Activated naive CD4-positive, alpha-beta T cell treated with anti-CD3 and anti-CD28 coated beads, Interleukin-2, amount 50 U/mL, for 24 hours (primary cell): Measurements from ENCODE around the gene ITGB2.
A peak's percentile ranks its signal among the peaks of the same experiment; 100 is the strongest.

Experiments used
- H3K27ac Mint-ChIP-seq: one replicate; pipeline ENCODE4 v1.8.0; 2021; ENCODE audit warnings: mild to moderate bottlenecking, mixed read lengths
- H3K27me3 Mint-ChIP-seq: one replicate; pipeline ENCODE4 v1.8.0; 2021; ENCODE audit warnings: mixed read lengths
- H3K36me3 Mint-ChIP-seq: one replicate; pipeline ENCODE4 v1.8.0; 2021; ENCODE audit warnings: mixed read lengths
- H3K4me1 Mint-ChIP-seq: one replicate; pipeline ENCODE4 v1.8.0; 2021; ENCODE audit warnings: mixed read lengths
- H3K4me3 Mint-ChIP-seq: one replicate; pipeline ENCODE4 v1.8.0; 2021; ENCODE audit warnings: mild to moderate bottlenecking, mixed read lengths
- H3K9me3 Mint-ChIP-seq: one replicate; pipeline ENCODE4 v1.8.0; 2021; ENCODE audit warnings: mixed read lengths

Gene ITGB2

DNA sequence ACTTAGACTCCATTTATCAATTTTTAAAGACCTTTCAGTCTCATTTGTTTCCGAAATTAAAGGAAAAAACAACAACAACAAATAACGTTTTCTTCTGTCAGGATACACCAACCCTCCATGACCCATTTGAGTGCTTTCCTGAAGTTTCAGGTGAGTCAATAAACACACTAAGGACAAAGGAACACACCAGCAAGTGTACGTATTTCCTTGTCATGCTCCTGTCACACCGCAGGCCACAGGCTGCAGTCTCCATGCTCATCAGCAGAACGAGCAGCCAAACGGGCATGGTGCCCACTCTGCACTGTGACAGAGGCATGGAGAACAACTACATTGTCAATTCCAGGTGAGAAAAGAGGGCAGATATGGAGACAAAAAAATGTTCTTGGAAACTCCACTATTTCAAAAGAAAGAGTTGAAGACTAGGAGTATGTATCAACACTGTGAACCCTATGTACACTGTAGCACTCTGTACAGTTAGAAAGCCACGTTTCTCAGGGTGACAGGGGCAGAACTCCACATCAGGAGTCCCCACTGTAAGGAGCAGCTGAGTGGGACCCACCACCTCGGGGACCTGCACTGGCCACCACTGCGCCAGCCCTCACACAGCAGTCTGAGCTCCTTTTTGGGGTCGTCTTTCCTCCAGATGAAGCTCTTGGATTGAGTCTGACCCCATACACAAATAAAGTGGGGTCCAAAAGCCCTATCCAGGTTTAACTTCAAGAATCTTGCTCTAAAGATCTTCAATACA is 49.8 kb downstream of the ITGB2 start:
- H3K4me1 Mint-ChIP-seq, result peaks cover 81% of the 10 kb centered on the region
- H3K27ac Mint-ChIP-seq, result peak overlapping the region; percentile 67
- H3K27me3 Mint-ChIP-seq, result no peaks in the 10 kb centered on the region
- H3K4me3 Mint-ChIP-seq, result peak overlapping the region; percentile 93
- H3K36me3 Mint-ChIP-seq, result peaks cover 2% of the 10 kb centered on the region
- no peaks in the 10 kb centered on the region for H3K9me3 Mint-ChIP-seq

DNA sequence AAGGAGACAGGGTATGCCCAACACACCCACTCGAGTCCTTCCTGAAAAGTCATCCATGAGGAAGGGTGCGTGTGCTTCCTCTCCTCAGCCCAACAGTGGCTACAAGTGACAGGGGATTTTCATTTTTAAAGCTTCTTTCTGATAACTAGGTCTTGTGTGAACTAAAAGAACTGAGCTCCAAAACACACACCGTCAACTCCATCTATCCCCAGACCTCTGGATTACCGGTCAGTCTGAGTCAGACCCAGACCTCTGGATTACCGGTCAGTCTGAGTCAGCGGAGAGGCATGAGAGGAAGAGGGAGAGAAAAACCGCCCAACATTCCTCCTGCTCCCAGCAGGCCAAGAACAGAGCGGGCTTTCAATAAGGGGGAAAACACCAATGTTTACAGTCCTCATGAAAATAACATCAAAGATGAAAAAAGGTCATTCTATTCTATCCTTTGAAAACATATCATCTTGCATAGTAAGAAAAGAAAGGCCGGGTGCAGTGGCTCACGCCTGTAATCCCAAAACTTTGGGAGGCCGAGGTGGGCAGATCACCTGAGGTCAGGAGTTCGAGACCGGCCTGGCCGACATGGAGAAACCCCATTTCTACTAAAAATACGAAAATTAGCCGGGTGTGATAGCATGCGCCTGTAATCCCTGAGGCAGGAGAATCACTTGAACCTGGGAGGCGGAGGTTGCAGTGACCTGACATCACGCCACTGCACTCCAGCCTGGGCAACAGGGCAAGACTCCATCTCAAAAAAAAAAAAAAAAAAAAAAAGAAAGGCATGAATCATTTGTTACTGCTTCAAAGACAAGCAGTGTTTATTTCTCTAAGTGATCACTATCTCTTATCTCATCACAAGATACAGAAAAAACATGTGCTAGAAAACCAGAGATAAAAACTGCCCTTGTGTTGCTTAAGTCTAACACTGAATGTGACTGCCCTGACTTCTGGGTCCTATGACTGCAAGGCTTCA is 50.6 kb downstream of the ITGB2 start:
- Mint-ChIP-seq H3K4me3 (peak overlapping the region; percentile 72), H3K27ac (peak overlapping the region; percentile 67), H3K36me3 (peaks cover 2% of the 10 kb centered on the region), H3K4me1 (peaks cover 81% of the 10 kb centered on the region), H3K9me3 (no peaks in the 10 kb centered on the region), H3K27me3 (no peaks in the 10 kb centered on the region)

DNA sequence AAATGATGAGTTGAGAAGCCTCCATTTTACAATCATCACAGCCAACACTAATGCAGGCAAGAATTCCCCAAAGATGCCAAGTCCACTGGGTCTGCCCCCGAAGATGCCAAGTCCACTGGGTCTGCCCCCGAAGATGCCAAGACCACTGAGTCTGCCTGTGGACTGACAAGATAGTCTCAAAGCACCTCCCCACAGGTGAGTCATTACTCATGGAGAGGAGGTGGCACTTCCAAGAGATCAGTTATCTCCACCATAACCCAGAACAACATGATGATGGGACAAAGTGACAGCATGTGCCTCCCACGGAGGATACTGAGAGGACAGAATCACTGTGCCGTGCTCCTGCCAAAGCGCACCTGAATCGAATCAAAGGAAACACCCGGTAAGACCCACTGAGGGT is 52.0 kb downstream of the ITGB2 start:
- Mint-ChIP-seq H3K4me3 (peak overlapping the region; percentile 72), H3K9me3 (no peaks in the 10 kb centered on the region), H3K4me1 (peaks cover 83% of the 10 kb centered on the region), H3K27me3 (no peaks in the 10 kb centered on the region), H3K36me3 (peaks cover 2% of the 10 kb centered on the region), H3K27ac (peak overlapping the region; percentile 94)

DNA sequence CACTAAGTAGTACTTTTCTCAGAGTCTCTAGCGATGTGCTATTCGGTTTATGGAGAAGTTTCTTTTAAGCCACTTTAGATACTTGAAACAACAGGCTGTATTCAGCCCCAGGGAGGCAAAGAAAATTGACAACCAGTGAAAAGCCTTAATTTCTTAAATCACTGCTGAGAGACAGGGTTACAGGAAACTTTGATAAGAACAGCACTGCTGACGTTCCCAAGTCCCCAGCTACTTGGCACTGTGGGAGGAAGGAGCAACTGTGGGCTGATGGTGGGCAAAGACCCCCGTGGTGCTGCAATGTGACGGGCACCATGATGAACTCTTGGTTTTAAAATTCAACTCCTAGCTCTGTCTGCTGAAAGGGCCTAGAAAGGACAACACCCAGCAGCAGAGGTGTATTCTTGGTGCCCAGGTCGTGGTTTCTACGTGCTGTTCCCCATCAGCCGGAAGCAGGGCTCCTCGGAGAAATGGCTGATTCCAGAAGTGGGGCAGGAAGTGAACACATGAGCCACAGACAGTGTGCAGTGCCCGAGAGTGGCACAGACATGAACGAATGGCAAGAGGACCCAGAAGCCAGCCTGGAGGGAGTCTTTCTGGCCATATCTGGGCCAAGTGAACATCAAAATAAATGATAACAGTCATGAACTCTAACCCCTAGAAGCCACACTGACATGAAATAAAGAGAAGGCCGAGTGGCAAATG is 52.5 kb downstream of the ITGB2 start:
- no peaks in the 10 kb centered on the region for H3K27me3 Mint-ChIP-seq
- H3K9me3 Mint-ChIP-seq, result no peaks in the 10 kb centered on the region
- H3K27ac Mint-ChIP-seq, result peak overlapping the region; percentile 98
- peaks cover 2% of the 10 kb centered on the region for H3K36me3 Mint-ChIP-seq
- H3K4me1 Mint-ChIP-seq, result peaks cover 89% of the 10 kb centered on the region
- H3K4me3 Mint-ChIP-seq, result peak overlapping the region; percentile 72

DNA sequence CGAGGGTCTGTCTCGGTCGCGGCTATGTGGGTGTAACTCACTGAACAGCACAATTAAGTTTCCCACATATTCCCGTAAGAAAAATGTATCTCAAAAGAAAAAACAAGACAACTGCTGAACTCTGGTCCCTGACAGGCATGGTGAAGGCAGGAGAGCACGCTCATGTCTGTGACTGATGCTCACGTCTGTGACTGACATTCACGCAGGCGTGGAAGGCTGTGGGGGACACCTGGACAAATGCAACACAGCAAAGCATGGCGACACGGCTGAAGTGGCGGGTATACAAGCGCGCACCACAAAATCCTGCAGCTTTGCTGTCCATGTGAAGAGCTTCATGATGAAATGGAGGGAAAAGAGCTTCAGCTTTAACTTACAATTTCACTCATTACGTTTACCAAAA is 53.2 kb downstream of the ITGB2 start:
- H3K27me3 Mint-ChIP-seq, result no peaks in the 10 kb centered on the region
- H3K9me3 Mint-ChIP-seq, result no peaks in the 10 kb centered on the region
- peaks cover 2% of the 10 kb centered on the region for H3K36me3 Mint-ChIP-seq
- peak overlapping the region; percentile 70 for H3K4me3 Mint-ChIP-seq
- peak overlapping the region; percentile 98 for H3K27ac Mint-ChIP-seq
- peaks cover 86% of the 10 kb centered on the region for H3K4me1 Mint-ChIP-seq

DNA sequence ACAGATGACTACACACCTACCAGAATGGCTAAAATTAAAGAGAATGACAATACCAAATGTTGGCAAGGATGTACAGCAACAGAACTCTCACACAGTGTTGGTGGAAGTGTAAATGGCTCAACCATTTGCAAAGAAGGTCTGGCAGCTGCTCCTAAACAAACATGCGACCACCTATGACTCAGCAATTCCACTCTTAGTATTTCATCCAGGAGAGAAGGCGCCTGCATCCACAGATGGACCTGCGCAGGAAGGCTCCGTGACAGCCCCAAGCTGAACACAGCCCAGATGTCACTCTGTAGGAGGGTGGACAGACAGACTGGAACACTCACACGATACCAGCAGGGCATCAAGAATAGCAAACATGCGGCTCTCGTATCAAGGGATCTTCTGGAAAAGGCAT is 53.9 kb downstream of the ITGB2 start:
- peak overlapping the region; percentile 70 for H3K4me3 Mint-ChIP-seq
- H3K27me3 Mint-ChIP-seq, result no peaks in the 10 kb centered on the region
- H3K9me3 Mint-ChIP-seq, result no peaks in the 10 kb centered on the region
- H3K4me1 Mint-ChIP-seq, result peaks cover 82% of the 10 kb centered on the region
- peak overlapping the region; percentile 98 for H3K27ac Mint-ChIP-seq
- peaks cover 2% of the 10 kb centered on the region for H3K36me3 Mint-ChIP-seq

DNA sequence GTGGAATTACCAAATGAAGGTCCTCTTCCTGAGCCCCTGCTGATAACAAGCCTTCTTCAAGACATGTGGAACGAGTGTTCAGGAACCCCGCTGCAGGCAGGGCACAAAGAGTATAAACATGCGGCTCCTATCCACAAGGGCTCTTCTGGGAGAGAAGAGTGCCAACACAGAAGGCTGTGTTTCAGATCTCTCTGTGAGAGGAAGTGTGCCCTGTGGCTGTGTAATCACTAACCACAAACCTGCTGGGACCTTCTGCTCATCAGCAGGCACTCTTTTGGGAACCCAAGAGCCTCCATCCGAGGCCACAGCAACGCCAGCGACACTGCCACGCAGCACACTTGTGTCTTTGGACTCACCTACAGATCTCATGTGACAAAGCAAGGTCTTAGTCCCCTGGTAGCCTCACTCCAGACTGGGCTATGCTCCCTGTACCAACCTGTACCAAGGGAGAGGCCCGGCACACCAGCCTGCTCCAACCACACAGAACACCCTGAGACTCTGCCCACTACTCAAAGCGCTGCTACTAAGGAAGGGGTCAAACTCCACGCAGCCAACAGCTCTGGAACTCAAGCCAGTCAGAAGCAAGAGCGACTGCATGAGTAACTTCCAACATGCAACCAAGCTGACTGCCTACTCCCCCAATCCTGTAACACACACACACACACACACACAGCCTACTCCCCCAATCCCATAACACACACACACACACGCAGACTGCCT is 55.0 kb downstream of the ITGB2 start:
- Mint-ChIP-seq H3K27ac (peak overlapping the region; percentile 81), H3K4me3 (peak overlapping the region; percentile 54), H3K9me3 (no peaks in the 10 kb centered on the region), H3K36me3 (peaks cover 2% of the 10 kb centered on the region), H3K27me3 (no peaks in the 10 kb centered on the region), H3K4me1 (peaks cover 81% of the 10 kb centered on the region)

DNA sequence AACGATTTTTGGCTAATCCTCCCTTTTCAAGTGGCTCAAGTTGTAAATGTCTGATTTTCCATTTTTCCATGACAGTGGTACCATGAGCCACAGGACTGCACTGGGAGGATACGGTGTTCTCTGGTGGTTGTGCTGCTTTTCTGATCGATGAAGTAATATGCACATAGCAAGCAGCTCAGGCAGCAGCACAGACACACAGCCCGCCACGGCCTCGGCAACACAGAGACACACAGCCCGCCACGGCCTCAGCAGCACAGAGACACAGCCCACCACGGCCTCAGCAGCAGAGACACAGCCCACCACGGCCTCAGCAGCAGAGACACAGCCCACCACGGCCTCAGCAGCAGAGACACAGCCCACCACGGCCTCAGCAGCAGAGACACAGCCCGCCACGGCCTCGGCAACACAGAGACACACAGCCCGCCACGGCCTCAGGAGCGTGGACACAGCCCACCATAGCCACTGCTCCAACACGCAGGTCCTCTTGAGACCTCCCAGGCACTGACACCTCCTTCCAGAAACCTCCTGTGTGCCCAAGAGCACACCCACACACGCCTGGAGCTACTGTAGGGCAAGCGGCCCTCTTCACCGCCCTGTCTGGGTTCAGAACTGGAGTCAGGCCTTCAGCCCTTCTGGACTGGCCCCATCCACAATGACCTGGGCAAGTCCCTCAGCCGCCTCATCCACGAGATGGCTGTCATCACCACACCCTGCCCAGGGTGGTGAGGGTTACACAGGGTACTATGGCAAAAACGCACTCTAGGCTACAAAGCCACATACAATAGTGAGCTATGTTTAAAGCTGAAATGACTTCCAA is 57.6 kb downstream of the ITGB2 start:
- no peak overlapping the region for H3K27ac Mint-ChIP-seq
- no peak overlapping the region for H3K4me3 Mint-ChIP-seq
- peaks cover 60% of the 10 kb centered on the region for H3K4me1 Mint-ChIP-seq
- H3K36me3 Mint-ChIP-seq, result peaks cover 2% of the 10 kb centered on the region
- H3K27me3 Mint-ChIP-seq, result no peaks in the 10 kb centered on the region
- H3K9me3 Mint-ChIP-seq, result no peaks in the 10 kb centered on the region

DNA sequence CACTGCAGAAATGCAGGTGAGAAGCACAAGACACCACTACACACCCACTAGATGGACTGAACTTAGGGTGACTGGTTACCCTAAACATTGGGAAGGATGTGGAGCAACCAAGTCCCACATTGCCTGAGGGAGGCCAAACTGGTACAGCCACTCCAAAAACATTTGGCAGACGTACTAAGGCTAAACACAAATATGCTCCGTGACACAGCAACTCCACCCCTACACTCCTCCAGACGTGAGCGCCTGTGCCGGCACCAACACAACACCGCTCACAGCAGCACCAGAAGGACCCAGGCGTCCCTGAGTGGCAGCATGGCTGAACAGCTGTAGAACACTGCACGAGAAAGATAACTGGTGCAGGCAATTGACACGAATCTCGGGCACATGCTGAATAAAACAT is 61.9 kb downstream of the ITGB2 start:
- H3K27ac Mint-ChIP-seq, result no peak overlapping the region
- H3K27me3 Mint-ChIP-seq, result no peaks in the 10 kb centered on the region
- H3K9me3 Mint-ChIP-seq, result no peaks in the 10 kb centered on the region
- no peak overlapping the region for H3K4me3 Mint-ChIP-seq
- H3K36me3 Mint-ChIP-seq, result peaks cover 5% of the 10 kb centered on the region
- peaks cover 39% of the 10 kb centered on the region for H3K4me1 Mint-ChIP-seq

DNA sequence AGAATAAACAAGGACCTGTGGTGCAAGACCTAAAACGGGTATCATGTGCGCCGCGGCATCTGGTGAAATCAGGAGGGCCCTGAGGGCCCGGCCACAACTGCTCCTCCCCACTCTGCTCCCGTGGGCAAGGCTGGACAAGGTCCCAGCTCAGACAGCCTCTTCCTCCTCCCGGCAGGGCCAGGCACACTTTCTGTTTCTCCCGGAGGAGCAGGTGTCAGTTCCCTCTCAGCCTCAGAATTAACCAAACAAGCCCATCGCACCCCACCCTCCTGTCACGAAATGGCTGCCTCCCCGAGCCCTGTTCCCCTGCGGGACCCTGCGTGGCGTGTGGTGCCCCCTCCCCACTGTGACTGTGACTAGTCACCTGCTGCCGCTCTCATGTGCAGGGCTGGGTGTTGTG is 62.4 kb downstream of the ITGB2 start:
- Mint-ChIP-seq H3K27ac (no peak overlapping the region), H3K4me3 (no peak overlapping the region), H3K36me3 (peaks cover 5% of the 10 kb centered on the region), H3K9me3 (no peaks in the 10 kb centered on the region), H3K4me1 (peaks cover 39% of the 10 kb centered on the region), H3K27me3 (no peaks in the 10 kb centered on the region)

DNA sequence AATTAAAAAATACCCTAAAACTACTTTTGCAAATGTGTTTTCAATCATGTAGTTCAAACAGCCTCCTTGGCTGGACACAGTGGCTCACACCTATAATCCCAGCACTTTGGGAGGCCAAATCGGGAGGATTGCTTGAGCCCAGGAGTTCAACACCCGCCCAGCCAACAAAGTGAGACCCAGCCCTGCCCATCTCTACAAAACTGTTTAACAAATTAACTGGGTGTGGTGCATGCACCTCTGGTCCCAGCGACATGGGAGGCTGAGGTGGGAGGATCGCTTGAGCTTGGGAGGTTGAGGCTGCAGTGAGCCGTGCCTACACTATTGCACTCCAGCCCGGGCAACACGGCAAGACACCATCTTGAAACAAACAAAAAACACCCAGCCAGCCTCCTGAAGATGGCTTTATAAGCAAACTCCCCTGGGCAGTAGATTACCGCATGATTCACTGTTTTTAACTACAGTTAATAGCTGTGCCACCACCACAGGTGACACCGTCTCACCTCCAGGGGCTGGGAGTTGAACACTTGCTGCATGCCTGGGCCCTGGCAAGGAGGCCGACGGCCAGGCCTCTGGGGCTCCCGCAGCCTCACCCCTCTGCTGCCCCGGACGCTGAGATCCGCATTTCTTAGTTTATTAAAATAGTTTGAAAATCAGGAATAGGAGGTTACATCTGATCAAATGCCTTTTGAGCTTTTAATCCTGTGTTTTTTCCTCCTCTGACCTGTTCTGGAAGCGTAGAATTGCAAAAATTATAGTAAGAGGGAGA is 63.4 kb downstream of the ITGB2 start:
- Mint-ChIP-seq H3K36me3 (peaks cover 5% of the 10 kb centered on the region), H3K9me3 (no peaks in the 10 kb centered on the region), H3K4me1 (peaks cover 47% of the 10 kb centered on the region), H3K4me3 (no peak overlapping the region), H3K27ac (no peak overlapping the region), H3K27me3 (no peaks in the 10 kb centered on the region)

DNA sequence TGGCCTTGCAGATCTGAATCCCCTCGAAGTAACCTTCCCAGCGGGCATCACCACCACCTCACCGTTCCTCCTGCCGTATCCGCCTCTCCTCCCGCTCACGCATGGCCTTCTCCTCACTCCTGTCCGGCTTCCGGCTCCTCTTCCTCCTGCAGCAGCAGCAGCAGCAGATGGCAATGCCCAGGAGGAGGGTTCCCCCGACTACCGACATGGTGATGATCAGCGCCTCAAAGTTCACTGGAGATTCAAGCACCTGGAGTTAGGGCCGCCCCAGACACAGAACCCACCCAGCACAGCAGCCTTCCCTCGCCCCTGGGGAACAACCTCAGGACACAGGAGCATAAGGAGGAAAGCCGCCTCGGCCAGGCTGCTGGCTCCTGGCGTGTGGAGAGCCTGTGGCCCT is 64.6 kb downstream of the ITGB2 start:
- Mint-ChIP-seq H3K9me3 (no peaks in the 10 kb centered on the region), H3K4me3 (no peak overlapping the region), H3K4me1 (peaks cover 50% of the 10 kb centered on the region), H3K27me3 (no peaks in the 10 kb centered on the region), H3K36me3 (peaks cover 5% of the 10 kb centered on the region), H3K27ac (peak overlapping the region; percentile 41)

DNA sequence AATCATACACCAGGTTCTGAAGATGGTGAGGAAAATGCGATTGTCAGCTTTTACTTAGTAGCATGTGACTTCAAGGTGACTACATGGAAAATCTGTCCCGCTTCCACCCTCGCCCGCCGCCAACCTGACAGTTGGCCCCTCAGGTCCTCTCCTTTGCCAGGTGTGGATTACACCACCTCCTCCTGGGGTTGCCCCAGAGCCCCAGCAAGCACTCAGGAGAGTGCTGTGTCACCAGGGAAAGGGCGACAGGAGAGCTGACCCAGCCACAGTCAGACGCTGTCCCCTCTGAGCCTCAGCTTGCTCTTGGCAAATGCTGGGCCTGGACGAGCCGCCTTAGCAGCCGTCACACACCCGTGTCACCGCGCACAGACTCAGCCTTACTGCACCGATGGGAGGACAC is 65.1 kb downstream of the ITGB2 start:
- H3K4me1 Mint-ChIP-seq, result peaks cover 51% of the 10 kb centered on the region
- no peak overlapping the region for H3K4me3 Mint-ChIP-seq
- H3K9me3 Mint-ChIP-seq, result no peaks in the 10 kb centered on the region
- H3K36me3 Mint-ChIP-seq, result peaks cover 8% of the 10 kb centered on the region
- no peak overlapping the region for H3K27ac Mint-ChIP-seq
- H3K27me3 Mint-ChIP-seq, result no peaks in the 10 kb centered on the region
